GM12874 (cell line): ENCODE results near the gene EDEM1.

ENCODE experiments used
- TF ChIP-seq, protein P1 (sequence below): IDR thresholded peaks from 2 replicates; pipeline ENCODE4 v1.5.1; 2011; ENCODE audit warnings: low read depth, mild to moderate bottlenecking, control low read depth, low read length, moderate library complexity; ENCODE audit not compliant: insufficient read depth

Gene EDEM1

DNA sequence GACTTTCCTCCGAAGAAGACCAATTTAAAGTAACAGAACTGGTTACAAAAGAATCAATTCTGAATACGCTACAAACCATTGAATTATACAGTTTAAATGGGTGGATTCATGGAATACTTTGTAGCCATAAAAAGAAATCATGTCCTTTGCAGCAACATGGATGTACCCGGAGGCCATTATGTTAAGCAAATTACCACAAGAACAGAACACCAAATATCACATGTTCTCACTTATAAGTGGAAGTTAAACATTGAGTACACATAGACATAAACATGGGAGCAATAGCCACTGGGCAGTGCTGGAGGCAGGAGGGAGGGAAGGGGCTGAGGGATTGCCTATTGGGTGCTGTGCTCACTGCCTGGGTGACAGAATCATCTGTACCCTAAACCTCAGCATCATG, 61.3 kb downstream of the EDEM1 start:
- TF ChIP-seq, protein P1, sequence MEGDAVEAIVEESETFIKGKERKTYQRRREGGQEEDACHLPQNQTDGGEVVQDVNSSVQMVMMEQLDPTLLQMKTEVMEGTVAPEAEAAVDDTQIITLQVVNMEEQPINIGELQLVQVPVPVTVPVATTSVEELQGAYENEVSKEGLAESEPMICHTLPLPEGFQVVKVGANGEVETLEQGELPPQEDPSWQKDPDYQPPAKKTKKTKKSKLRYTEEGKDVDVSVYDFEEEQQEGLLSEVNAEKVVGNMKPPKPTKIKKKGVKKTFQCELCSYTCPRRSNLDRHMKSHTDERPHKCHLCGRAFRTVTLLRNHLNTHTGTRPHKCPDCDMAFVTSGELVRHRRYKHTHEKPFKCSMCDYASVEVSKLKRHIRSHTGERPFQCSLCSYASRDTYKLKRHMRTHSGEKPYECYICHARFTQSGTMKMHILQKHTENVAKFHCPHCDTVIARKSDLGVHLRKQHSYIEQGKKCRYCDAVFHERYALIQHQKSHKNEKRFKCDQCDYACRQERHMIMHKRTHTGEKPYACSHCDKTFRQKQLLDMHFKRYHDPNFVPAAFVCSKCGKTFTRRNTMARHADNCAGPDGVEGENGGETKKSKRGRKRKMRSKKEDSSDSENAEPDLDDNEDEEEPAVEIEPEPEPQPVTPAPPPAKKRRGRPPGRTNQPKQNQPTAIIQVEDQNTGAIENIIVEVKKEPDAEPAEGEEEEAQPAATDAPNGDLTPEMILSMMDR = no peak

- TF ChIP-seq, protein P1 = no peak
Observed at GRCh38 chr3:5250467-5251195, 63.1 kb downstream of the EDEM1 start.

GRCh38 chr3:5251196-5251583, 63.7 kb downstream of the EDEM1 start:
- TF ChIP-seq, protein P1 = no peak

- TF ChIP-seq, protein P1 = no peak
Observed at GRCh38 chr3:5252131-5252530, 64.6 kb downstream of the EDEM1 start.

DNA sequence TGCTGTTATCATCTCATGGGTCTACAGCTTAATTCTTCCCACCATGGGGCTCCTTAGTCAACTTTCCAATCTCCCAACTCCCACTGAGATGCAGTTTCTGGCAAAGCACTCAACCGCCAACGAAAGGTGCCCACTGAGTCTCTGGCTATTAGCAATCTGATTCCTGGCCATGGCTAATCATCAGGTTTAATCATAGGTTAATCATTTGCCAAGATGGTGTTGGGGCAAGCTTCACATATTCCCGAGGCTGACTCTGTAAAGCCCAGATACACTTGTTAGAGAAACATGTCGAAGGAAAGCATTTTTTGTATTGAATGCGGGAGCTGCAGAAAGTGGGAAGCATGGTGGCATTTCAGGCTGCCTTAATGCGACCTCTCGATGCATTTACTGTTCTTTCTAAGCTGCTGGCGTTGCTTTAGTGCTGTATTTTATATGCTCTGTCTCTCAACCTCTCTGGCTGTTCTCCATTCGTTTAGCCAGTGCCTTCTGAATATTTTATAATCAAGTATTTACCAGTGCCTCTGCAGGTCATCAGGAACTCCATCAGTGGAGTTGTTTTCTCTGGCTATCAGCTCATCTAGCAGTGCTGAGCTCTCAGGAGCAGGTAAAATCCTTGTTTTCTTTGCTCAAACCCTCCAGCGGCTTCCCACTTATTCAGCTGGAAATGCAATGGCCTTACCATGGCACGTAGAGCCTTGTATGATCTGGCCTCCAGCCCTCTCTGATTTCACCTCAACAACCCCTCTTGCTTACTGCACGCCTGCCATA, 67.0 kb downstream of the EDEM1 start:
- TF ChIP-seq, protein P1 = no peak

DNA sequence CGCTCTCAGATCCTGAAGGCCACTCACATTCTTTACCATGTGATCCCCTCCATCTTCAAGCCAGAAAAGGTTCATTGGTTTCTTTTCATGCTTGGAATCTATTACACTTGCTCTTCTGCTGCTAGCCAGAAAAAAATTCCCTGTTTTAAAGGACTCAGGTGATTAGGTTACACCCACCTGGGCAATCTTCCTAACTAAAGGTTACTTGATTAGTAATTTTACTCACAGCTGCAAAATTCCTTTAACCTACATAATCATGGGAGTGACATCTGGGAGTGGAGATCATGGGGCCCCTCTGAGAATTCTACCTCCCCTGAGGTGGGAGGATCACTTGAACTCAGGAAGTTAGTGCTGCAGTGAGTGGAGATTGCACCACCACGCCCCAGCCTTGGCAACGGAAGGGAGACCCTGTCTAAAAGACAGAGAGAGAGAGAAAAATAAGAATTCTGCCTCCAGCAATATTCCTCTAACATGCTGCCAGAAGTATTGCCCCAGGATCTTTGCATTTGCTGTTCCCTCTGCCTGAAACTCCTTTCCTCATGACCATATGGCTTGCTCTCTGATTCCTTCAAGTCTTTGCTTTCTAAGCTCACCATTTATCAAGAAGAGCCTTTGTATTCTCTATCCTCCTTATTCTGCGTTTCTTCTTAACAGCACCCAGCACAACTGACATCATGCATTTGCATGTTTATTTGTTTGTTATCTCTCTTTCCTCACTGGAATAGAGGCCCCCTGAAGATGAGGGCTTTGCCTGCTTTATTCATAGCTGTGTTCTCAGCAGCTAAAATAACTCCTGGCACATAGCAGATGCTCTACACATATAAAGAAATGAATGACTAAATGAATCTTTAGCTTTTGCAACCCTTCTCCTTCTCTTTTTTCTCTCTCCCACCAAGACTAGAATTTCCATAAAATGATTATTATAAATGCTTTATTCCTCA, 68.2 kb downstream of the EDEM1 start:
- TF ChIP-seq, protein P1 = no peak

- TF ChIP-seq, protein P1 = no peak
Observed at GRCh38 chr3:5258526-5258925, 71.0 kb downstream of the EDEM1 start.
